HG02884 (cell line): ENCODE data around the gene SNTN.
"Not testable (repeated sequence)": the region's sequence is repeated elsewhere in the genome, so short reads cannot be mapped to it uniquely, and the experiment has no call there.

Experiments
- ATAC-seq: cut with Tn5 transposase; IDR thresholded peaks from one replicate; pipeline ENCODE4 v1.9.1; 2021; ENCODE audit warnings: mild to moderate bottlenecking, moderate library complexity; ENCODE audit not compliant: unreplicated experiment

Gene SNTN

GRCh38 chr3:63652066-63652725 is at the start of gene SNTN:
Gene SNTN, plus strand, starts transcription at chr3:63652675. Its CDS starts 13 bp downstream, at chr3:63652688.
- ATAC-seq: no peak

DNA sequence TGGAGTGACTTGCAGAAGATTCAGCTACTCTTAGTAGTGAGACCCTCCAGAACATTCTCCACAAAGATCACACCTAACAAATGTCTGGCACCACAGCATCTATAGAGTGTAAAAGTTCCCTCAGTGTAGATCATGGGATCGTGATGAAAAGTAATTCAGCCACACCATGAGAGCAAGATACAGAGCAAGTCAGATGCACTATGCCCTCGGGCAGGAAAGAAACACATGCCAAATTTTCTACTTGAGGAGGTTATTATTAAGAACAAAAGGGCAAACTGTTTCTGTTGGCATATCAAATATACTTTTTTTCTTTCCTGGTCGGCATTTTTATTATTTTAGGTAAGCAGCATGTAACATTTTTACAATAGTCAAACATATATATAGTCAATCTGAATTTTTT is 44.8 kb upstream of the SNTN start:
- no peak for ATAC-seq

DNA sequence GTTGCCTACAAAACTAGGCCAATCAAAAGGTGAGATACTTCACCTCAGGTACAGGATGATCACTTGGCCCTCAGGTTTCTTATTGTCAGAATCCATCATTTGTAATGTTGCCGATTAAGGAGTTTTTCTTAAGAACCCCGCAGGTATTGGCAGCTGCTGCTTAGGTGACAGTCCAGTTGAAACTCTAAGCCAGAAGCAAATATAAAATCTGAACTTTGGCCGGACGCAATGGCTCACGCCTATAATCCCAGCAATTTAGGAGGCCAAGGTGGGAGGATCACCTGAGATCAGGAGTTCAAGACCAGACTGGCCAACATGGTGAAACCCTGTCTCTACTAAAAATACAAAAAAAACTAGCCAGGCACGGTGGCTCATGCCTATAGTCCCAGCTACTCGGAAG is 43.1 kb upstream of the SNTN start:
- ATAC-seq: no peak

- ATAC-seq: no peak
Measured at GRCh38 chr3:63609834-63610233, 42.6 kb upstream of the SNTN start.

- no peak for ATAC-seq
Measured at GRCh38 chr3:63611382-63611781, 41.1 kb upstream of the SNTN start.

- ATAC-seq: no peak
Measured at GRCh38 chr3:63613561-63613960, 38.9 kb upstream of the SNTN start.

DNA sequence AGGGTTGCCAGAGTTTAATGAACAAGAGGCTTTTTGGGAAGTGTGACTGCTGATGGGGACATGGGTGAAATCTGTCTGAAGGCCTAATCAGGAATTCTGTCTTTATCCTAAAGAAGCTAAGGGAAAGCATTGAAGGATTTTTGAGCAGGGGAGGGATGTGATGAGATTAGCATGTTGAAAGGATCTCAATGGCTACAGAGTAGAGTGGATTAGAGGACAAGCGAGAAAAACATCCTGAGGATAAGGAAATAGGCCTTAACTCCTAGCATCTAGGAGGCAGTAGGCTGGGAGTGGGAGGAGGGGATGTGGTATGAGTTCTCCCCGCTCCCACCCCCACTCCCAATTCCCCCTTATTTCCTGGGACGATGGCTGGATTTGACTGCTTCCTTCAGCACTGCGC is 35.1 kb upstream of the SNTN start:
- ATAC-seq: no peak

DNA sequence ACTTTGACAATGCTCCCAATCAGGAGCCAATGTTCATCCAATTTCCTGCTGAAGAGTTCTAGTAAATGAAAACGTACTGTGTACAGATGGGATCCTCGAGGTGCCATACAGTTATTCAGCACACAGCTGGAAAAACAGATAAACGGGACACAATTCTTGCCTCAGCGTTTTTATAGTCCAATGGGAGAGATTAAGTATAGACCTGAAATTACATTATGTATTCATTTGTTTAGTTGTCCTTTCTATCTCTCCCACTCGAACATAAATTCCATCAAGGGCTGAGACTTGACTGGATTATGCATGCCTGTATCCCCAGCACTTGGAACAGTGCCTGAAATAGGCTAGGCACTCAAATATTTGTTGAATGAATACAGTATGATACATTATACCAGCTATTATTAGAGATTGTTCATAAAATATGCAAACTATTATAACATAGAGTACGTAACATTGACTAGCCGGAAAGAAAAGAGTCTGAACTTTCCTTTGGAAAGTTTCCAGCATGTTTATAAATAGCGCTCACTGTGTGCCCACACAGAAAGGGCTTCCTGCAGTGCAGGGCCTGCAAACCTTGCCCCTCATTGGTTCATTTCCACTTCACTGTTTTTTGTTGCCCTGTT is 27.4 kb upstream of the SNTN start:
- no peak for ATAC-seq

GRCh38 chr3:63631670-63632069 is 20.8 kb upstream of the SNTN start:
- no peak for ATAC-seq

DNA sequence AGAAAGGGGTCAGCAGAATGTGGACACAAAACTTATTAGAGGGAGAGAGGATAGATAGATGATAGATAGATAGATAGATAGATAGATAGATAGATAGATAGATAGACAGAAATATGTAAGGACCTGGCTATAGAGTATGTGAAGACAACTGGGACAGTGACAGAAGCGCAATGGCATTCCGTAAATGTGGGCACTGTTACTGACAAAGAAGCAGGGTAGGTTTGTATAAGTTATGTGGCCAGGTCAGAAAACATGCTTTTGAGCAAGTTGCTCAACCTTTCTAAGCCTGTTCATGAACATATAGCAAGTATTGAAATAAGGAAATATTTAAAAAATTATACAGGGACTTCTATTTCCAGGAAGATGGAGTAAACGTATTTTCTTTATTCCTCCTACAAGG is 17.3 kb upstream of the SNTN start:
- ATAC-seq: no peak

DNA sequence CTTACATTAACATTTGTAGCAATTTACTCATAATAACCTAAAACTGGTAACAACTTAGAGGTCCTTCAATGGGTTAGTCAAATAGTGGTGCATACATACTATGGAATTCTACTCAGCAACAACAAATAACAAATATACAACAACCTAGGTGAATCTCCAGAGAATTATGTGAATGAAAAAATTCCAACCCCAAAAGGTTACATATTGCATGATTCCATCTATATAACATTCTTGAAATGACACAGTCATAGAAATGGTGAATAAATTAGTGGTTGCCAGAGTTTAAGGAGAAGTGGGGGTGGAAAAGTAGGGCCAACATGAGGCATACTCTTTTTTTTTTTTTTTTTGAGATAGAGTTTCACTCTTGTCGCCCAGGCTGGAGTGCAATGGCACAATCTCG is 12.7 kb upstream of the SNTN start:
- ATAC-seq: no peak

GRCh38 chr3:63642488-63642887 is 10.0 kb upstream of the SNTN start:
- ATAC-seq: no peak

DNA sequence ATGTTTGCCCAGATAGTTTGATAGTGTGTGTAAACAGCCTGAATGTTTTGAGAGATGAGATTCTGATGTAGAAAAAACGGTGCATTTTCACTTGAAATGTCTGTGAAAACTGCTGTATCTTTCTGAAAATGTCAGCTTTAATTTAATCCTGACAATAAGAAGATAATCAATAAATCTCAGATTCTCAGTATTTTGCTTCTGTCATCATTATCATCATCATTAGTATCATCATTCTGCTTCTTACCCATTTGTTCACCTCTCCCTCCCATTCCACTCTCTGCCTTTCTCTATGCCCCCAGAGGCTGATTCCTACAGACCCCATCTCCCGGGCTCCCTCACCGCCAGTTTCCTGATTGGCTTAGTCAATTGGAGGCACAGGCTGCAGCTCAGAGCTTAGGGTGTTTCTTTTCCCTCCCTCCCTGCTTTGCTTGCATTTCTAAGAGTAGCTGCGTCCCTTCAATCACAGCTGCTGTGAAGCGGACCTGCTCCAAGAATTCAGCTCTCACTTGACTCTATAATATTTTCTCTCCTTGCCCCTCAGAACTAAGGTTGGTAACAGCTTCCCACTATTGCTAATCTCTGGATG is 8.2 kb upstream of the SNTN start:
- no peak for ATAC-seq

DNA sequence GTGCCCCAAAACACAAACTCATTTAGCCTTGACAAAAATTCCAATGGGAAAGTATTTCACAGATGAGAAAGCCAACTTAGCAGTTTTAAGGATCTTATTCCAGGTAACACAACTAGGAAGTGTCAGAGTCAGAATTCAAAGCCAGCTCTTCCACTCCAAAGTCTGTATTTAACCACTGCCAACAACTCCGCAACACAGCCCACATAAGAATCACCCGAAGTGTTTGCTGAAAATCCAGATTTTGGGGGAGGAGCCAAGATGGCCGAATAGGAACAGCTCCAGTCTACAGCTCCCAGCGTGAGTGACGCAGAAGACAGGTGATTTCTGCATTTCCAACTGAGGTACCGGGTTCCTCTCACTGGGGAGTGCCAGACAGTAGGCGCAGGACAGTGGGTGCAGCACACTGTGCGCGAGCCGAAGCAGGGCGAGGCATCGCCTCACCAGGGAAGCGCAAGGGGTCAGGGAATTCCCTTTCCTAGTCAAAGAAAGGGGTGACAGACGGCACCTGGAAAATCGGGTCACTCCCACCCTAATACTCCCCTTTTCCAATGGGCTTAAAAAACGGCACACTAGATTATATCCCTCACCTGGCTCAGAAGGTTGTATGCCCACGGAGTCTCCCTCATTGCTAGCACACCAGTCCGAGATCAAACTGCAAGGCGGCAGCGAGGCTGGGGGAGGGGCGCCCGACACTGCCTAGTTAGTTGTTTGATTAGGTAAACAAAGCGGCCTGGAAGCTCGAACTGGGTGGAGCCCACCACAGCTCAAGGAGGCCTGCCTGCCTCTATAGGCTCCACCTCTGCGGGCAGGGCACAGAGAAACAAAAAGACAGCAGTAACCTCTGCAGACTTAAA is 7.3 kb upstream of the SNTN start:
- ATAC-seq: not testable (repeated sequence)

DNA sequence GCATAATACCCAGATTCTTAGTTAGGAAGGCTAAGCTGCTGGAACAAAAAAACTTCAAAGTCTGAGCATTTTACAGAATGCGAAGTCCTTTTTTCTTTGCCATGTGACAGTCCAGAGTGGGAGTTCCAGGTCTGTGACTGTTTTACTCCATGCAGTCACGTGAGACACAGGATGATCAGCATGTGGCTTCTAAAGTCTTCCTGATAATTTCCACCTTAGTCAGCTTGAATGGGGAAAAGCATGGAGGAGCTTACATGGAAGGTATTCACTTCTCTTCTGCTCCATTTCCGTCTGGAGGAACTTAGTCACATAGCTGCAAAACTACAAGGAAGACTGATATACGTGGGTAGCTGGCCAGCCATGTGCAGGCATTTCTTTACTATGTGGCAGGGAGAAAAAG is 1.7 kb downstream of the SNTN start:
- ATAC-seq: no peak

GRCh38 chr3:63654931-63655330 is 2.5 kb downstream of the SNTN start:
- ATAC-seq: no peak

- ATAC-seq: no peak
Measured at GRCh38 chr3:63655519-63655918, 3.0 kb downstream of the SNTN start.

- ATAC-seq: no peak
Measured at GRCh38 chr3:63656786-63657185, 4.3 kb downstream of the SNTN start.

DNA sequence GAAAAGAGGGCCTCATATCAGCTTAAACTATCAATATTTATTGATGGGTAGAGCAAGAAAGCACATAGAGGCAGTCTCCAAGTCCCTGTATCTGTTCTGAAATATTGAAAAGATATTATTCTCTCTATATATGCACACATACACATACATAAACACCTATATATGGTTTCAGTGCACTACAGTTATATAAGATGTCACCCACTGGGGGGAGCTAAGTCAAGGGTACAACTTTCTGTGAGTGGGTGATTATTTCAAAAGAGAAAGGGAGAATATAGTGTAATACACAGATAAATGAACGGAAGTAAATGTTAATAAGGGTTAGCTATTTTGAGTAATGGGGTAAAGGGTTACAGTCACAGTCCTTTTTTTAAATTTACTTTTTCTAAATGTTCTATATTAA is 8.8 kb downstream of the SNTN start:
- ATAC-seq: no peak

- no peak for ATAC-seq
Measured at GRCh38 chr3:63662011-63662410, 9.5 kb downstream of the SNTN start.

- ATAC-seq: no peak
Measured at GRCh38 chr3:63662500-63662899, 10.0 kb downstream of the SNTN start.

DNA sequence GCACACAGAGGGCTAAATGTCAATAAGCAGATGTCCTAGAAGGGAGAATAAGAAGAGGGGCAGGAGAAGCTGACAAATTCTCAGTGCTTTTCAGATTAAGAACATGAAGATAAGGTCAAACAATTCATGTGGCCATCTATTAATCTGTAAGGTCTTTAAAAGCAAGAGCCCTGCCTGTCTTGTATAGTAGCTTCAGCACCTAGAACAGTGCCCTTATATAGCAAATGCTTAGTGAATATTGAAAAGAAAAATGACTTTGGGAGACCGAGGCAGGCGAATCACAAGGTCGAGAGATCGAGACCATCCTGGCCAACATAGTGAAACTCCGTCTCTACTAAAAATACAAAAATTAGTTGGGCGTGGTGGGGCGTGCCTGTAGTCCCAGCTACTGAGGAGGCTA is 18.1 kb downstream of the SNTN start:
- no peak for ATAC-seq
